HL-60 (cell line): ENCODE results near the gene LIN9.

Source experiments
- DNase-seq, 2 experiments: peaks; one replicate each; pipeline ENCODE4 v3.0.0-alpha.2; 2010 to 2020; ENCODE audit warnings: low read depth in 1 of 2, low spot score in 1 of 2
- H3K27ac ChIP-seq: fragments of 250-450 bp; sonication (Bioruptor Pico); replicated peaks from 2 replicates; pipeline ENCODE4 v1.5.1; 2020; ENCODE audit warnings: mild to moderate bottlenecking, moderate library complexity
- H3K27me3 ChIP-seq: fragments of 250-450 bp; sonication (Bioruptor Pico); 2 replicates; pipeline ENCODE4 v1.5.1; 2021; ENCODE audit warnings: mild to moderate bottlenecking, moderate library complexity; ENCODE audit not compliant: insufficient read depth, poor library complexity, severe bottlenecking
- H3K4me3 ChIP-seq: replicated peaks from 2 replicates; pipeline ENCODE4 v1.5.1; 2011; ENCODE audit warnings: mild to moderate bottlenecking, control low read depth, low read length; ENCODE audit not compliant: insufficient read depth
- CTCF ChIP-seq: IDR thresholded peaks from one replicate; pipeline ENCODE4 v1.5.1; 2011; ENCODE audit warnings: low read length, control low read depth, inconsistent platforms; ENCODE audit not compliant: insufficient read depth
- GABPA ChIP-seq: IDR thresholded peaks from 2 replicates; pipeline ENCODE4 v1.6.1; 2012; ENCODE audit warnings: low read depth
- POLR2AphosphoS5 ChIP-seq: IDR thresholded peaks from 2 replicates; pipeline ENCODE4 v1.6.1; 2012; ENCODE audit warnings: low read depth
- REST ChIP-seq: IDR thresholded peaks from 2 replicates; pipeline ENCODE4 v1.6.1; 2012; ENCODE audit warnings: low read depth; ENCODE audit not compliant: insufficient replicate concordance
- SPI1 ChIP-seq: IDR thresholded peaks from 2 replicates; pipeline ENCODE4 v1.6.1; 2012; ENCODE audit warnings: low read depth, mild to moderate bottlenecking, borderline replicate concordance

The LIN9 gene

GRCh38 chr1:226296911-226297310 lies 12.1 kb downstream of the LIN9 start:
- no peak for TF ChIP-seq SPI1
- no peak for TF ChIP-seq CTCF
- no peak for TF ChIP-seq POLR2AphosphoS5
- TF ChIP-seq GABPA: no peak
- TF ChIP-seq REST: no peak
- no peak for DNase-seq
- H3K4me3 ChIP-seq: no peak overlapping the region
- H3K27me3 ChIP-seq: no peaks in the 10 kb centered on the region
- H3K27ac ChIP-seq: no peak overlapping the region

- Histone ChIP-seq H3K27ac (no peak overlapping the region), H3K27me3 (no peaks in the 10 kb centered on the region), H3K4me3 (no peak overlapping the region)
- no peak for TF ChIP-seq GABPA
- DNase-seq: no peak
Measured at GRCh38 chr1:226293553-226293920, 15.4 kb downstream of the LIN9 start.

GRCh38 chr1:226292874-226293552 lies 16.0 kb downstream of the LIN9 start:
- no peak overlapping the region for H3K4me3 ChIP-seq
- no peak overlapping the region for H3K27ac ChIP-seq
- DNase-seq: no peak
- TF ChIP-seq REST (no peak), SPI1 (no peak), CTCF (no peak), POLR2AphosphoS5 (no peak), GABPA (no peak)
- no peaks in the 10 kb centered on the region for H3K27me3 ChIP-seq

DNA sequence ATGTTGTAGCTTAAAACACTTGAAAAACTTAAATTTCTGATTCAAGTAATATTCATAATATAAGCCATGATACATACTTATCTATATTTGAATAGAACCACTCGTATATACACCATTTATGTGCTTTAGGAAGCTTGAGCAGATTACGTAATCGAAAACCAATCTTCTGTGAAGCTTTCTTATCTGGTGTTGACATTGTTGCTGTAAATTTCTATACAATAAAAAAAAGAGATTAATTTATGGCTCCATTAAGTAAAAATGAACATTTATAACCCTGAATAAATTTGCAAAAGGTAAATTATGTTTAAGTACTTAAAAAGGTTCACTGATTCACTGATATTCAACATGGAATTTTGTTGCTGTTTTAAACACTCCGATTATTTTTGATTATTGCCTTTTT lies 21.4 kb downstream of the LIN9 start:
- Histone ChIP-seq H3K4me3 (no peak overlapping the region), H3K27me3 (no peaks in the 10 kb centered on the region), H3K27ac (no peak overlapping the region)
- TF ChIP-seq REST: no peak
- no peak for TF ChIP-seq SPI1
- TF ChIP-seq GABPA: no peak
- no peak for TF ChIP-seq POLR2AphosphoS5
- TF ChIP-seq CTCF: no peak
- no peak for DNase-seq
